HEK293T (cell line): ENCODE results near the gene PHACTR2.

Source experiments
- ARNT ChIP-seq: fragments of 450-650 bp; IDR thresholded peaks from 2 replicates; pipeline ENCODE4 v1.6.1; 2017; ENCODE audit warnings: mild to moderate bottlenecking
- BHLHE40 ChIP-seq: fragments of 450-650 bp; IDR thresholded peaks from 2 replicates; pipeline ENCODE4 v1.6.1; 2016; ENCODE audit warnings: mild to moderate bottlenecking, moderate library complexity, borderline replicate concordance
- FOXA1 ChIP-seq: fragments of 450-650 bp; IDR thresholded peaks from 2 replicates; pipeline ENCODE4 v1.6.1; 2016; ENCODE audit warnings: mild to moderate bottlenecking
- FOXM1 ChIP-seq: fragments of 450-650 bp; IDR thresholded peaks from 2 replicates; pipeline ENCODE4 v1.6.1; 2017; ENCODE audit warnings: mild to moderate bottlenecking, borderline replicate concordance
- TF ChIP-seq, protein P1 (sequence below): fragments of 450-650 bp; IDR thresholded peaks from 2 replicates; pipeline ENCODE4 v1.6.1; 2016

GRCh38 chr6:143745166-143746133 lies 67.7 kb downstream of the PHACTR2 start:
- TF ChIP-seq, protein P1, sequence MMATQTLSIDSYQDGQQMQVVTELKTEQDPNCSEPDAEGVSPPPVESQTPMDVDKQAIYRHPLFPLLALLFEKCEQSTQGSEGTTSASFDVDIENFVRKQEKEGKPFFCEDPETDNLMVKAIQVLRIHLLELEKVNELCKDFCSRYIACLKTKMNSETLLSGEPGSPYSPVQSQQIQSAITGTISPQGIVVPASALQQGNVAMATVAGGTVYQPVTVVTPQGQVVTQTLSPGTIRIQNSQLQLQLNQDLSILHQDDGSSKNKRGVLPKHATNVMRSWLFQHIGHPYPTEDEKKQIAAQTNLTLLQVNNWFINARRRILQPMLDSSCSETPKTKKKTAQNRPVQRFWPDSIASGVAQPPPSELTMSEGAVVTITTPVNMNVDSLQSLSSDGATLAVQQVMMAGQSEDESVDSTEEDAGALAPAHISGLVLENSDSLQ: no peak
- TF ChIP-seq BHLHE40 (no peak), FOXA1 (no peak), FOXM1 (no peak), ARNT (no peak)
